Neuronal stem cell (in vitro differentiated cells): ENCODE measurements around the gene NTN1.

Experiments used
- DNase-seq: peaks from one replicate; pipeline ENCODE4 v3.0.0-alpha.2; 2013; ENCODE audit warnings: low spot score
- H2AFZ ChIP-seq: one replicate; pipeline ENCODE4 v1.6.1; 2013; ENCODE audit warnings: mild to moderate bottlenecking, low read length, inconsistent platforms
- H2AK5ac ChIP-seq: 2 replicates; pipeline ENCODE4 v1.6.1; 2013; ENCODE audit warnings: low read depth, mild to moderate bottlenecking, inconsistent platforms, low read length, moderate library complexity, mixed read lengths
- H2BK120ac ChIP-seq: 2 replicates; pipeline ENCODE4 v1.6.1; 2013; ENCODE audit warnings: low read depth, mild to moderate bottlenecking, inconsistent platforms, low read length, moderate library complexity, mixed read lengths
- H2BK12ac ChIP-seq: one replicate; pipeline ENCODE4 v1.6.1; 2013; ENCODE audit warnings: low read length, inconsistent platforms
- H2BK15ac ChIP-seq: 2 replicates; pipeline ENCODE4 v1.6.1; 2013; ENCODE audit warnings: mild to moderate bottlenecking, low read length, inconsistent platforms, mixed read lengths
- H2BK5ac ChIP-seq: one replicate; pipeline ENCODE4 v1.6.1; 2013; ENCODE audit warnings: inconsistent platforms, mild to moderate bottlenecking, low read length, moderate library complexity
- H3K14ac ChIP-seq: one replicate; pipeline ENCODE4 v1.6.1; 2013; ENCODE audit warnings: low read length, inconsistent platforms
- H3K18ac ChIP-seq: 2 replicates; pipeline ENCODE4 v1.6.1; 2013; ENCODE audit warnings: low read length, inconsistent platforms
- H3K23ac ChIP-seq: 2 replicates; pipeline ENCODE4 v1.6.1; 2013; ENCODE audit warnings: low read depth, mild to moderate bottlenecking, mixed read lengths, low read length, inconsistent platforms; ENCODE audit not compliant: poor library complexity
- H3K27ac ChIP-seq: replicated peaks from 3 replicates; pipeline ENCODE4 v1.5.1; 2013; ENCODE audit warnings: low read length, inconsistent platforms
- H3K27me3 ChIP-seq, 3 experiments: 2 replicates each; pipeline ENCODE4 v1.6.1; 2013; ENCODE audit warnings: low read length in 3 of 3, mild to moderate bottlenecking in 2 of 3, inconsistent platforms in 1 of 3, low read depth in 1 of 3, mixed read lengths in 1 of 3, moderate library complexity in 1 of 3; ENCODE audit not compliant: control insufficient read depth in 3 of 3, insufficient read depth in 3 of 3
- H3K36me3 ChIP-seq, 2 donors: replicated peaks in 1 of 2; 2 replicates each; pipeline ENCODE4 v1.6.1; 2013; ENCODE audit warnings: low read length in 2 of 2; ENCODE audit not compliant: control insufficient read depth in 2 of 2, insufficient read depth in 2 of 2
- H3K4ac ChIP-seq: 2 replicates; pipeline ENCODE4 v1.6.1; 2013; ENCODE audit warnings: inconsistent platforms, mild to moderate bottlenecking, low read length, moderate library complexity
- H3K4me1 ChIP-seq, 2 donors: 1 replicate in 1 of 2; 2 replicates in 1 of 2; pipeline ENCODE4 v1.6.1; 2013; ENCODE audit warnings: low read length in 2 of 2, low read depth in 1 of 2; ENCODE audit not compliant: control insufficient read depth in 2 of 2, insufficient read depth in 1 of 2
- H3K4me2 ChIP-seq: one replicate; pipeline ENCODE4 v1.6.1; 2013; ENCODE audit warnings: mild to moderate bottlenecking, low read length, inconsistent platforms; ENCODE audit not compliant: insufficient read depth, poor library complexity, severe bottlenecking
- H3K4me3 ChIP-seq, 2 donors: 2 replicates each; pipeline ENCODE4 v1.5.1; 2013; ENCODE audit warnings: low read length in 2 of 2, mild to moderate bottlenecking in 2 of 2, inconsistent platforms in 1 of 2, moderate library complexity in 1 of 2
- H3K79me1 ChIP-seq: one replicate; pipeline ENCODE4 v1.6.1; 2013; ENCODE audit warnings: low read depth, mild to moderate bottlenecking, inconsistent platforms, low read length, moderate library complexity
- H3K9ac ChIP-seq: one replicate; pipeline ENCODE4 v1.6.1; 2013; ENCODE audit warnings: mild to moderate bottlenecking, low read depth, low read length, inconsistent platforms; ENCODE audit not compliant: poor library complexity
- H3K9me3 ChIP-seq, 2 donors: replicated peaks in 1 of 2; 2 replicates each; pipeline versions ENCODE3 to v1.6.1; 2013; ENCODE audit warnings: low read length in 2 of 2, mild to moderate bottlenecking in 2 of 2, inconsistent platforms in 1 of 2, low read depth in 1 of 2, mixed read lengths in 1 of 2, moderate library complexity in 1 of 2; ENCODE audit not compliant: control insufficient read depth in 2 of 2, insufficient read depth in 1 of 2
- H4K8ac ChIP-seq: one replicate; pipeline ENCODE4 v1.6.1; 2013; ENCODE audit warnings: low read depth, mild to moderate bottlenecking, inconsistent platforms, low read length, moderate library complexity
- H4K91ac ChIP-seq: one replicate; pipeline ENCODE4 v1.6.1; 2013; ENCODE audit warnings: low read length, low read depth, mild to moderate bottlenecking, inconsistent platforms; ENCODE audit not compliant: poor library complexity
- WGBS, 2 donors: extraction: QIAGEN DNeasy Blood & Tissue Kit; methylation state at CpG; one replicate each; pipeline ENCODE4 v1.1.7; 2013; ENCODE audit warnings: missing lambda C conversion rate in 2 of 2, mixed read lengths in 1 of 2; ENCODE audit not compliant: insufficient read length in 2 of 2, insufficient replicate concordance in 1 of 2; ENCODE audit errors: extremely low coverage in 2 of 2; 5-methylcytosine and 5-hydroxymethylcytosine counted together

The NTN1 gene

DNA sequence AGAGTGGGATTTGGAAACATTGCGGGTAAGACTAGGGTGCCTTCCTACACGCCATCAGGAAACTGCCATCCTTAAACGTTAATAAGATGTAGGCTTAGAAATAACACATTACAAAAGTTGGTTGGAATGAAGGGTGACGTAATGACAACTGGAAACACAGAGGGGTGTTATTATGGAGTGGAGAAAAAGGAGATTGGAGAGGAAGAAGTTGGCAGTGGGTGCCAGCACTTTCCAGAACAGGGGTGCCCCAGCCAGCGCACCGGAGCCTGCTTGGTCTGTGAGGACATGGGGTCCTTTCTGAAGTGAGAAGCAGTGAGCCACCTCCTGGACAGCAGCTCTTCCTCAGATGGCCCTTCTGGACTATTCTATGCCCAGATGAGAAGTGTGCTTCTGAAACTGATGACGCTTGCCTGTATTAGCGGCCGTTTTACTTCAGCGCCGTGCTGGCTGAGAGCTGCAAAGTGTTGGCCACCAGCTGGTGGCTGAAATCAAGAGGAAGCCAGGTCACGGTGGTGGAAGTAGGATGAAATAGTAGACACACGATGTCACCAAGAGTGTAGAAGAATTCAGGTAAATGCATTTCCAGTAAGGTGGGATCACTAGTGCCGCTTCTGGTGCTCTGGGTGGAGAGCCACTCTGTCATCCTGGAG lies 244.8 kb downstream of the NTN1 start:
- no peak overlapping the region for H3K23ac ChIP-seq
- no CpG with 5 or more reads among the region's 14 CpGs for WGBS, 2 donors
- H3K4ac ChIP-seq, result no peak overlapping the region
- H3K4me3 ChIP-seq, result no peak overlapping the region
- H3K27ac ChIP-seq, result no peak overlapping the region
- no peaks in the 10 kb centered on the region for H3K79me1 ChIP-seq
- no peak overlapping the region for H2AFZ ChIP-seq
- H2BK15ac ChIP-seq, result no peak overlapping the region
- no peak overlapping the region for H3K18ac ChIP-seq
- H4K8ac ChIP-seq, result no peak overlapping the region
- no peak overlapping the region for H2AK5ac ChIP-seq
- no peak overlapping the region for H2BK120ac ChIP-seq
- H2BK5ac ChIP-seq, result no peak overlapping the region
- no peak overlapping the region for H3K4me2 ChIP-seq
- H3K9ac ChIP-seq, result no peak overlapping the region
- H3K4me1 ChIP-seq, result no peaks in the 10 kb centered on the region
- H3K36me3 ChIP-seq, result no peaks in the 10 kb centered on the region
- H3K14ac ChIP-seq, result no peak overlapping the region
- no peaks in the 10 kb centered on the region for H3K27me3 ChIP-seq
- DNase-seq, result no peak
- no peak overlapping the region for H4K91ac ChIP-seq
- H2BK12ac ChIP-seq, result no peak overlapping the region
- H3K9me3 ChIP-seq, result no peaks in the 10 kb centered on the region

GRCh38 chr17:9266697-9267117 lies 245.4 kb downstream of the NTN1 start:
- Histone ChIP-seq H3K9ac (no peak overlapping the region), H3K36me3 (no peaks in the 10 kb centered on the region), H2BK12ac (no peak overlapping the region), H3K4ac (no peak overlapping the region), H3K4me2 (no peak overlapping the region), H2BK5ac (no peak overlapping the region), H2BK120ac (no peak overlapping the region), H3K9me3 (no peaks in the 10 kb centered on the region), H4K91ac (no peak overlapping the region), H3K4me3 (no peak overlapping the region), H3K4me1 (no peaks in the 10 kb centered on the region), H3K27ac (no peak overlapping the region), H3K23ac (no peak overlapping the region), H4K8ac (no peak overlapping the region), H3K14ac (no peak overlapping the region), H2AK5ac (no peak overlapping the region), H3K79me1 (no peaks in the 10 kb centered on the region), H2BK15ac (no peak overlapping the region), H3K18ac (no peak overlapping the region), H2AFZ (no peak overlapping the region), H3K27me3 (no peaks in the 10 kb centered on the region)
- no CpG with 5 or more reads among the region's 9 CpGs for WGBS, 2 donors
- DNase-seq, result no peak

DNA sequence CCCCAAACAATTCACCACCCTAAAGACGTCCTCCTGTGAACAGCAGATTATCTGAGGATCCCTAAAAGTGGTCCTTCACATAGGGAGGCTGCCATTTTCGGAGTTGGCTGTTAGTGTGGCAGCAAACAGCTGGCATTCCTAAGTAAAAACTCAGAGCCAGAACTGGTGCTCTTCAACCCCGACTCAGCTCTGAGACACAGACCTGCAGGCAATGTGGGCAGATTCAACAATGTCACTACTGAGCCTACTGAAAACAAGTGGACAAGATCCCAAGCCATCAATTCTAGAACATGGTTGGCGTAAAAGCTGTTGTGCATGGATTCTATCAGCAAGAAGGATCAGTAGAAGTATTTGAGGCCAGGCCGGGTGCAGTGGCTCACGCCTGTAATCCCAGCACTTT lies 247.2 kb downstream of the NTN1 start:
- Histone ChIP-seq H2BK12ac (no peak overlapping the region), H3K36me3 (no peaks in the 10 kb centered on the region), H3K27ac (no peak overlapping the region), H3K4ac (no peak overlapping the region), H3K27me3 (no peaks in the 10 kb centered on the region), H3K4me2 (no peak overlapping the region), H2AK5ac (no peak overlapping the region), H3K4me3 (no peak overlapping the region), H2AFZ (no peak overlapping the region), H3K23ac (no peak overlapping the region), H2BK15ac (no peak overlapping the region), H3K4me1 (peaks cover 0 to 1% of the 10 kb centered on the region in 2 donors), H3K14ac (no peak overlapping the region), H3K9me3 (no peaks in the 10 kb centered on the region), H3K79me1 (no peaks in the 10 kb centered on the region), H4K8ac (no peak overlapping the region), H3K18ac (no peak overlapping the region), H2BK5ac (no peak overlapping the region), H3K9ac (no peak overlapping the region), H2BK120ac (no peak overlapping the region), H4K91ac (no peak overlapping the region)
- no CpG with 5 or more reads among the region's 6 CpGs for WGBS, 2 donors
- DNase-seq, result no peak

DNA sequence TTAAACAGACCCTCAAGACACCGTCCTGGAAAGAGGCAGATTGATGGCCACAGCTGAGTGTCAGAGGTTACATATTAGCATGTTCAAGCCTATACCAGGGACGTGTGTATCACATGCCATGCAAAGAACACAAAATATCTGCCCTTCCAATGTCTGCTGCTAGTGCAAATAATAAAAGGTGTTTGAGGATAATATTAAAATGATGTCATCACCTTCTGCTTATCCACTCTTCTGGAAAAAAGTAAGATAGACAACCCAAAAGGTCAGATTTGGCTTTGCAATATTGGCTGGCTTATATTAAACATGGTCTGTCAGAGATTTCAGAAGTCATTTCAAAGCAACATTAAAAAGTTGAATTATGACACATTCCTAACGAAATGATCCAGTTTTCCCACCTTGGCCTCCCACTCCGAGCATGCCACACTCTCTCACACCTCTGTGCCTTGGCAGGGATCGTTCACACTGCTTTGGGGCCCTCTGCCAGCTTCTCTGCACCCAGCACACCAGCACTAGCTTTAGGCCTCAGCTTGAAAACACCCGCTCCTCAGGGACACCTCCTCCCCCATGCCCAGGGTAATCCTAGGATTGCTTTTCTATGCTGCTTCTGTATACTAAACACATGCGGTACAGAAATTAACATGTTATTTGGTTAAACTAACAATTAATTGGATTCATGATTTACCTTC lies 248.2 kb downstream of the NTN1 start:
- H3K4me1 ChIP-seq, result peaks cover 0 to 1% of the 10 kb centered on the region in 2 donors
- no peak overlapping the region for H2AFZ ChIP-seq
- no peaks in the 10 kb centered on the region for H3K9me3 ChIP-seq
- no peak overlapping the region for H3K9ac ChIP-seq
- H3K4me3 ChIP-seq, result no peak overlapping the region
- no peak for DNase-seq
- H3K23ac ChIP-seq, result no peak overlapping the region
- no peaks in the 10 kb centered on the region for H3K36me3 ChIP-seq
- H3K14ac ChIP-seq, result no peak overlapping the region
- no peak overlapping the region for H4K91ac ChIP-seq
- H2BK5ac ChIP-seq, result no peak overlapping the region
- no peak overlapping the region for H3K27ac ChIP-seq
- H3K79me1 ChIP-seq, result no peaks in the 10 kb centered on the region
- no peak overlapping the region for H3K18ac ChIP-seq
- H3K4ac ChIP-seq, result no peak overlapping the region
- no CpG with 5 or more reads among the region's 7 CpGs for WGBS, 2 donors
- H2BK12ac ChIP-seq, result no peak overlapping the region
- no peaks in the 10 kb centered on the region for H3K27me3 ChIP-seq
- no peak overlapping the region for H4K8ac ChIP-seq
- no peak overlapping the region for H2BK120ac ChIP-seq
- no peak overlapping the region for H3K4me2 ChIP-seq
- no peak overlapping the region for H2AK5ac ChIP-seq
- no peak overlapping the region for H2BK15ac ChIP-seq
